ENCODE data around the gene PAPOLA.
A peak's percentile ranks its signal among the peaks of the same experiment; 100 is the strongest.

Gene PAPOLA

GRCh38 chr14:96509457-96510090 lies 7.4 kb downstream of the PAPOLA start:
- peak; percentile 24 for DNase-seq (ENCODE audit: extremely low spot score)
- no peak for TF ChIP-seq CTCF (IDR thresholded peaks at IDR 0.05; ENCODE audit: control extremely low read depth, extremely low read depth, low read depth, missing control alignments)
- POLR2A ChIA-PET: no interaction called here
- CTCF ChIA-PET: no interaction called here

GRCh38 chr14:96511146-96511545 lies 9.0 kb downstream of the PAPOLA start:
- CTCF ChIA-PET: no interaction called here
- no peak for DNase-seq (ENCODE audit: extremely low spot score)
- POLR2A ChIA-PET: no interaction called here
- TF ChIP-seq CTCF (IDR thresholded peaks at IDR 0.05; ENCODE audit: control extremely low read depth, extremely low read depth, low read depth, missing control alignments): no peak

GRCh38 chr14:96511667-96512066 lies 9.5 kb downstream of the PAPOLA start:
- TF ChIP-seq CTCF (IDR thresholded peaks at IDR 0.05; ENCODE audit: control extremely low read depth, extremely low read depth, low read depth, missing control alignments): no peak
- DNase-seq (ENCODE audit: extremely low spot score): no peak
- ChIA-PET CTCF (interaction anchor here (1.1 to 1.5 kb wide), 3 partner anchors 14 to 15 kb away, joined by 3 to 4 read pairs (median 3); no protein-coding TSS in a partner anchor), POLR2A (interaction anchor here (0.5 kb wide), 1 partner anchor 10 kb away, joined by 7 read pairs; no protein-coding TSS in a partner anchor)

GRCh38 chr14:96512122-96512521 lies 9.9 kb downstream of the PAPOLA start:
- ChIA-PET CTCF (interaction anchor here (1.1 to 1.7 kb wide), 6 partner anchors 9 to 385 kb away, joined by 3 to 4 read pairs (median 3); no protein-coding TSS in a partner anchor), POLR2A (interaction anchor here (0.5 to 0.6 kb wide), 3 partner anchors 9 to 12 kb away, joined by 3 to 7 read pairs (median 4); no protein-coding TSS in a partner anchor)
- DNase-seq (ENCODE audit: extremely low spot score): no peak
- no peak for TF ChIP-seq CTCF (IDR thresholded peaks at IDR 0.05; ENCODE audit: control extremely low read depth, extremely low read depth, low read depth, missing control alignments)

GRCh38 chr14:96512602-96513397 lies 10.6 kb downstream of the PAPOLA start:
- CTCF ChIA-PET: interaction anchor here (1.1 to 1.7 kb wide), 6 partner anchors 10 to 384 kb away, joined by 3 to 4 read pairs (median 3); no protein-coding TSS in a partner anchor
- POLR2A ChIA-PET: interaction anchor here (0.6 kb wide), 2 partner anchors 10 to 13 kb away, joined by 3 to 4 read pairs; no protein-coding TSS in a partner anchor
- TF ChIP-seq CTCF (IDR thresholded peaks at IDR 0.05; ENCODE audit: control extremely low read depth, extremely low read depth, low read depth, missing control alignments): no peak
- DNase-seq (ENCODE audit: extremely low spot score): no peak

- TF ChIP-seq CTCF (IDR thresholded peaks at IDR 0.05; ENCODE audit: control extremely low read depth, extremely low read depth, low read depth, missing control alignments): no peak
- POLR2A ChIA-PET: no interaction called here
- CTCF ChIA-PET: no interaction called here
- DNase-seq (ENCODE audit: extremely low spot score): peak; percentile 40
These were observed 12.5 kb downstream of the PAPOLA start for GRCh38 chr14:96514694-96515093.
